ENCODE results near the gene MCM7. TPM values are rescaled to one million over a fixed set of nuclear protein-coding genes. Genes with fewer than 3 reads are reported as not detected.

MCM7 gene
- total and polyA plus RNA-seq, 2 of the 4 experiments (the other 2 are of a cell fraction): 104 to 137 TPM

DNA sequence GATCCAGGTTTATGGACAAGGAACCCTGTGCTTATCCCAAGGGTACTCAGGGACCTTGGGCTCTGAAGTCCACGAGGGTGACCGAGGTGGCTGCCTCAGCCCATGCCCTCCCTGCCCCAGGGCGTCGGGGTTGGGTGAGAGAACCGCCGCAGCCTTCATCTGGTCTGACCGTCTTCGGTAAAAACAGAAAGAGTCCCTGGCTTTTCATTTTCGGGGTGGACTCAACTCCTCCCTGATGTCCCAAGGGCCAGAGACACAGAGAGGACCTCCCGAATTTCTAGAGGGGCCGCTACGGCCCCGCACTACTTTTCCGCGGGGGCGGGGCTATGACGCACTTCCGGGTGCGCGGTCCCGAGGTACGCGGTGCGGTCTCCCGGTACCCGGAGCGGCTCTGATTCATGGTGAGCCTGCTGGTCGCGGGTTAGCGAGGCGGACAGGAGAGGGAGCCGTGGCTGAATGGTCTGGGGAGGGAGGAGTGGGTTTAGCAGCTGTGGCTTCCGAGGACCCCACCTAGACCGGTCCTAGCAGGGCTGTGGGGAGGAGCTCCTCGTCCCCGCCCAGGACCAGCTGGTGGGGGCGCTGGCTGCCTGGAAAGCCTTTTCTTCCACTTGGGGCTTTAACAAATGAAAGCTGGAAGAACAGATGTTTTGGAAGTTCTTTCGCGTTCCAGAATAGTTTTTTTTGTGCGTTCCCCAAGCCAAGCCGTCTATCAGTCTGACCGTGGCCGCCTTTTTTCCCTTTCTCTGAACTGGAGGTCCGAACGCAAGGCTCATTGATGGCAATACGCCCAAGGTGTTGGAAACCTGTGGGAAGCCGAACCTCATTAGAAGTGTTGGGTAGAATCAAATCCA lies 51.5 kb downstream of the MCM7 start, which contains the start of gene ZSCAN21:
TSS of gene ZSCAN21 (plus strand) at position 334 of the 851 bp plus-strand sequence. CDS start 7,233 bp downstream, outside the sequence.
- Histone ChIP-seq H2BK5ac (ENCODE audit: low read depth, low read length, poor library complexity, severe bottlenecking) (peak within 1 kb of the TSS; percentile 83), H3K36me3 (ENCODE audit: control insufficient read depth, insufficient read depth, low read length) (peaks cover 4% of the 10 kb centered on the region; the same call in 1 of the 2 replicates), H4K91ac (ENCODE audit: insufficient read depth, low read depth, low read length) (peak within 1 kb of the TSS; percentile 92), H3K4me1 (ENCODE audit: control insufficient read depth, insufficient read depth, low read length) (peaks cover 4% of the 10 kb centered on the region; the same call in 1 of the 2 replicates), H3K9me3 (ENCODE audit: control insufficient read depth, insufficient read depth, low read length) (no peaks in the 10 kb centered on the region), H3K4me2 (ENCODE audit: low read depth, low read length) (peak within 1 kb of the TSS; percentile 79), H3K14ac (replicated peaks; ENCODE audit: low read depth, low read length) (peak within 1 kb of the TSS; percentile 82), H2BK120ac (ENCODE audit: low read depth, low read length) (peak within 1 kb of the TSS; percentile 77), H4K8ac (ENCODE audit: low read depth in 2 of 2, low read length in 2 of 2) (peak within 1 kb of the TSS; percentile 97 to 99), H3K79me1 (ENCODE audit: low read depth in 1 of 2, low read length in 2 of 2) (peaks cover 12 to 33% of the 10 kb centered on the region in 2 experiments), H2BK20ac (ENCODE audit: low read depth, low read length) (no peak within 1 kb of the TSS; the same call in 1 of the 2 replicates), H3K4ac (ENCODE audit: low read depth, low read length) (peak within 1 kb of the TSS; percentile 90), H3K27me3 (ENCODE audit: control insufficient read depth, insufficient read depth, low read length) (no peaks in the 10 kb centered on the region), H2BK15ac (ENCODE audit: low read depth, low read length) (peak within 1 kb of the TSS; percentile 16; the same call in 1 of the 3 replicates), H4K5ac (ENCODE audit: low read depth, low read length) (peak within 1 kb of the TSS; percentile 98), H3K56ac (ENCODE audit: extremely low read depth, insufficient read depth, low read length) (peak within 1 kb of the TSS; percentile 63), H3K4me3 (ENCODE audit: insufficient read depth, low read depth, low read length) (peak within 1 kb of the TSS; percentile 81), H3K9ac (ENCODE audit: low read depth, low read length) (peak within 1 kb of the TSS; percentile 94), H4K20me1 (ENCODE audit: insufficient read depth, low read length) (peaks cover 3% of the 10 kb centered on the region; the same call in 1 of the 2 replicates), H3K18ac (ENCODE audit: low read depth, low read length) (peak within 1 kb of the TSS; percentile 67), H2AK9ac (replicated peaks; ENCODE audit: low read depth, low read length, poor library complexity) (peak within 1 kb of the TSS; percentile 84), H2AK5ac (ENCODE audit: low read depth, low read length) (peak within 1 kb of the TSS; percentile 54), H3K23ac (ENCODE audit: low read depth, low read length) (peak within 1 kb of the TSS; percentile 57), H3K9me1 (ENCODE audit: insufficient read depth, low read length) (no peaks in the 10 kb centered on the region), H2AFZ (replicated peaks; ENCODE audit: low read length, poor library complexity) (peak within 1 kb of the TSS; percentile 93), H3K27ac (ENCODE audit: insufficient read depth, low read length) (peak within 1 kb of the TSS; percentile 95)
- intact Hi-C loops (cut with micrococcal nuclease): loop anchor here (1.0 to 10.0 kb wide), 4 partner anchors 15 to 125 kb away; partner anchors contain the start of genes GJC3 and ZKSCAN1
- BruUV-seq (replicated peaks): no TSS peak
- CTCF ChIA-PET: interaction anchor here (0.6 to 0.7 kb wide), 3 partner anchors 23 to 542 kb away, joined by 3 read pairs; no protein-coding TSS in a partner anchor
- peak; percentile 94 for ATAC-seq (ENCODE audit: low read depth)
- WGBS, 2 experiments (ENCODE audit: extremely low coverage in 2 of 2, insufficient read length in 1 of 2): 3% methylated on average over 18 of the region's 47 CpGs; no CpG with 5 or more reads in 1 of the 2 experiments
- in situ Hi-C loops (cut with MboI; ENCODE audit: low sequenced_read_pairs): loop anchor here (5.0 to 10.0 kb wide), 2 partner anchors 57 to 135 kb away; partner anchors contain the start of gene TRIM4
- DNase-seq: peak; percentile 84
- dilution Hi-C loops (cut with HindIII; ENCODE audit: low sequenced_read_pairs, unreplicated experiment): no loop called here
- POLR2A ChIA-PET (ENCODE audit: unreplicated experiment): interaction anchor here (0.5 to 0.6 kb wide), 2 partner anchors 13 to 94 kb away, joined by 3 to 4 read pairs; no protein-coding TSS in a partner anchor
- TF ChIP-seq BHLHE40 (IDR thresholded peaks at IDR 0.05; ENCODE audit: low read depth, low read length) (no peak), CHD1 (IDR thresholded peaks at IDR 0.05; ENCODE audit: low read depth, low read length) (no peak), POLR2A (IDR thresholded peaks at IDR 0.05; ENCODE audit: low read depth, low read length) (peak; percentile 94), RAD21 (IDR thresholded peaks at IDR 0.05; ENCODE audit: low read length) (peak; percentile 22), RCOR1 (IDR thresholded peaks at IDR 0.05; ENCODE audit: insufficient replicate concordance, low read length) (no peak), RFX5 (IDR thresholded peaks at IDR 0.05; ENCODE audit: low read depth, low read length) (no peak), MXI1 (IDR thresholded peaks at IDR 0.05; ENCODE audit: borderline replicate concordance, low read depth, low read length) (peak; percentile 59), MAFK (IDR thresholded peaks at IDR 0.05; ENCODE audit: low read depth, low read length) (no peak), CEBPB (IDR thresholded peaks at IDR 0.05; ENCODE audit: low read depth, low read length) (no peak), NFE2L2 (IDR thresholded peaks at IDR 0.05; ENCODE audit: low read depth, low read length) (no peak), FOS (IDR thresholded peaks at IDR 0.05; ENCODE audit: low read depth, low read length) (no peak), MAZ (IDR thresholded peaks at IDR 0.05; ENCODE audit: borderline replicate concordance, low read depth, low read length) (peak; percentile 77; the same call in 1 of the 2 replicates)
- TF ChIP-seq, protein P1, sequence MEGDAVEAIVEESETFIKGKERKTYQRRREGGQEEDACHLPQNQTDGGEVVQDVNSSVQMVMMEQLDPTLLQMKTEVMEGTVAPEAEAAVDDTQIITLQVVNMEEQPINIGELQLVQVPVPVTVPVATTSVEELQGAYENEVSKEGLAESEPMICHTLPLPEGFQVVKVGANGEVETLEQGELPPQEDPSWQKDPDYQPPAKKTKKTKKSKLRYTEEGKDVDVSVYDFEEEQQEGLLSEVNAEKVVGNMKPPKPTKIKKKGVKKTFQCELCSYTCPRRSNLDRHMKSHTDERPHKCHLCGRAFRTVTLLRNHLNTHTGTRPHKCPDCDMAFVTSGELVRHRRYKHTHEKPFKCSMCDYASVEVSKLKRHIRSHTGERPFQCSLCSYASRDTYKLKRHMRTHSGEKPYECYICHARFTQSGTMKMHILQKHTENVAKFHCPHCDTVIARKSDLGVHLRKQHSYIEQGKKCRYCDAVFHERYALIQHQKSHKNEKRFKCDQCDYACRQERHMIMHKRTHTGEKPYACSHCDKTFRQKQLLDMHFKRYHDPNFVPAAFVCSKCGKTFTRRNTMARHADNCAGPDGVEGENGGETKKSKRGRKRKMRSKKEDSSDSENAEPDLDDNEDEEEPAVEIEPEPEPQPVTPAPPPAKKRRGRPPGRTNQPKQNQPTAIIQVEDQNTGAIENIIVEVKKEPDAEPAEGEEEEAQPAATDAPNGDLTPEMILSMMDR (conservative IDR thresholded peaks at IDR 0.05; ENCODE audit: low read depth, low read length): peak; percentile 21; the same call in 1 of the 2 replicates
- TF ChIP-seq, protein P2, sequence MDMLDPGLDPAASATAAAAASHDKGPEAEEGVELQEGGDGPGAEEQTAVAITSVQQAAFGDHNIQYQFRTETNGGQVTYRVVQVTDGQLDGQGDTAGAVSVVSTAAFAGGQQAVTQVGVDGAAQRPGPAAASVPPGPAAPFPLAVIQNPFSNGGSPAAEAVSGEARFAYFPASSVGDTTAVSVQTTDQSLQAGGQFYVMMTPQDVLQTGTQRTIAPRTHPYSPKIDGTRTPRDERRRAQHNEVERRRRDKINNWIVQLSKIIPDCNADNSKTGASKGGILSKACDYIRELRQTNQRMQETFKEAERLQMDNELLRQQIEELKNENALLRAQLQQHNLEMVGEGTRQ (IDR thresholded peaks at IDR 0.05; ENCODE audit: low read depth, low read length): no peak
